Stimulated activated CD4-positive, alpha-beta T cell treated with anti-CD3 and anti-CD28 coated beads, Interleukin-1b, Interleukin-23, amount 100 ng/mL, for 1 hour (primary cell): ENCODE results near the gene LBHD2.
"Not testable (repeated sequence)": the region's sequence is repeated elsewhere in the genome, so short reads cannot be mapped to it uniquely, and the experiment has no call there.

Source experiments
- DNase-seq, 2 donors: peaks; one replicate each; pipeline ENCODE4 v3.0.0-alpha.2; 2020; ENCODE audit warnings: low read depth in 2 of 2

LBHD2 gene

DNA sequence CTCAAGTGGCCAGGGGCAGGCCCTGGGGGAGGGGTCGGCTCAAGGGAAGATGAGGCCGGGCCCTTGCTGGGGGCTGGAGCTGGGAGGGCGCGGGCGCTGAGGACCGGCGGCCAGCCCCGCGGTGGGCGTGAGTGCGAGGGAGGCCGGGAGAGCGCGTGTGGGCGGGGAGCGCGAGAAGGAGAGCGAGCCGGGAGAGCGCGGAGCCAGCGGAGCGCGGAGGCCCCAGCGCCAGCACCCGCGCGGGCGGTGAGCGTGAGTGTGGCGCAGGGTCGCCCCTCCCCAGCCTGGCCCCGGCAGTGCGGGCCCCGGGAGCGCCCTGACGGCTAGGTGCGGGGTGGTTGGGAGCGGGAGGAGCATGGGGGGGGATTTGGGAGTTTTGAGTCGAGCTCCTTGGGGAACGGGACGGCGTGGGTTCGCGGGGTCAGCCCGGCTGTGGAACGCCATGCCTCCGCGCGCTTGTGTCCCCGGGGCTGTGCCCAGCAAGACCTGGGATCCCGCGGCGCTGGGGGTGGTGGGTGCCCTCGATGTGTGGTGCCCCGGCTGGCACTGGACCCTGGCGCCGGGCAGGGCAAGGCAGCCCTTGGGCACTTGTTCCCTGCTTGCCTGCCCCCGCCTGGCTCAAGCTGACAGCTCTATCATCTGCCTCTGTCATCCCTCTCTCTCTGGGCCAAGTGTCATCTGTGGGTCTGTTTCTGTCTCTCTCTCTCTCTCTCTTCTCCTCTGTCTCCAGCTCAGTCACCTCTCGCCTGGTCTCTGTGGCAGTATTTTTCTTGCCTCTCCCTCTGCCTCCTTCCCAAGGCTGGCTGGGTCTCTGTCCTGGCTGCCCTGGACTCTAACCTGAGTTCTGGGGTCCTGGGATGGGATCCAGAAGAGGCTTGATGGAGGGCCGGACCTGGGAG is at the start of gene LBHD2:
Gene LBHD2, plus strand, starts transcription at position 190 of the 899 bp plus-strand sequence. CDS start 1,803 bp downstream, outside the sequence.
- no peak for DNase-seq

DNA sequence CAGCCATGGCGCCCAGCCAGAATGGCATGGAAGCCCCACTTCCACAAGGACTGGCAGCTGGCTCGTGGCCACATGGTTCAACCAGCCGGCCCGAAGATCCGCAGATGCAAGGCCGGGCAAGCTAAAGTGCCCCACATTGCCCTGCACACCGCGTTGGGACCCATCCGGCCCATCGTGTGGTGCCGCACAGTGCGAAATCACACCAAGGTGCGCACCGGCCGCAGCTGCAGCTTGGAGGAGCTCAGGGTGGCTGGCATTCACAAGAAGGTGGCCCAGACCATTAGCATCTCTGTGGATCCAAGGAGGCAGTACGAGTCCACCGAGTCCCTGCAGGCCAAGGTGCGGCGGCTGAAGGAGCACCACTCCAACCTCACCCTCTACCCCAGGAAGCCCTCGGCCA is 42.5 kb upstream of the LBHD2 start:
- no peak for DNase-seq

DNA sequence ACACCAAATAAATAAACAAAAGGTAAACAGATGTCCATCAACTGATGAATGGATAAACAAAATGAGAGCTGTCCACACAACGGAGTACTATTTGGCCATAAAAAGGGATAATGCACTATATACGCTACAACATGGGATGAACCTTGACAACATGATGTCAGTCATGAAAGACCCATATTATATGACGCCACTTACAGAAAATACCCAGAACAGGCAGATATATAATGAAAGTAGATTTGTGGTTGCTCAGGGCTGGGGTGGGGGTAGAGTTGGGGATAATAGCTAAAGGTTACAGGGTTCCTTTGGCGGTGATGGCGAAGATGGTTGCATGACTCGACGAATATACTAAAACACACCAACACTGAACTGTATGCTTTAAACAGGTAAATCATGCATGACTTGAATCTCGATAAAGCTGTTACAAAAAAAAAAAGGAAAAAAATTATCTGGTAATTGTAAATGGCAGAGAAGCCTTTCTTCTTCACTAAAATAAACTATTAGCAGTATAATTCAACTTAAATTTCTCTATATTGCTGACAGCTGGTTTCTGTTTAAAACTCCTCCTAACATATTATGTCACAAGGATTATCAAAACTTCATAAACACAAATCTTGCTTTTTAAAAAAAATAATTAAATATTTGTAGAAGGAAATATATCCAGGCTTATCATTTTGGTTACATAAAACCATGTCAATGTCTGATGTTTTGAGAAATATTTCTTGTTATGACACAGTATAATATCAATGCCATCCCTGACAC is 40.6 kb upstream of the LBHD2 start:
- no peak for DNase-seq

DNA sequence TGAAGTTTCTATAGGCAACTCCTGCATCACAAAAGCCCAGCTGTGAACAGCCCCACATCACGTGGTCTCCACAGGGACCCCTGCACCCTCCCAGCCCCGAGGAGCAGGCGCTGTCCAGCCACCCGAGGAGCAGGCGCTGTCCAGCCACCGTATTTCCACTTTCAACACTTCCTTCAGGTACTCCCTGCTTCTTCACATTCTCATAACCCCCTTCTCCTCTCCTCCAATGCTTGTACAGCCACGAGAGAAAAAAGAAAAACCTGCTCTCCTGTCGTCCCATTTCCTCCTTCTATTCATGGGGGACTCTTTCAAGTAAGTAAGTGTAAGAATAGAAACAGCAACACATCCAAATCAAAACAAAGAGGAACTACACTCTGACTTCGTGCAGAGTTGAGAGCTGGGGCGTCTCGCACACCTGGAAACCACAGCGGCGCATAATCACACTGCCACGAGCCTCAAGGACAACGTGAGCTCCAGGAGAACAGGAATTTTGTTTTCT is 38.6 kb upstream of the LBHD2 start:
- DNase-seq: no peak

DNA sequence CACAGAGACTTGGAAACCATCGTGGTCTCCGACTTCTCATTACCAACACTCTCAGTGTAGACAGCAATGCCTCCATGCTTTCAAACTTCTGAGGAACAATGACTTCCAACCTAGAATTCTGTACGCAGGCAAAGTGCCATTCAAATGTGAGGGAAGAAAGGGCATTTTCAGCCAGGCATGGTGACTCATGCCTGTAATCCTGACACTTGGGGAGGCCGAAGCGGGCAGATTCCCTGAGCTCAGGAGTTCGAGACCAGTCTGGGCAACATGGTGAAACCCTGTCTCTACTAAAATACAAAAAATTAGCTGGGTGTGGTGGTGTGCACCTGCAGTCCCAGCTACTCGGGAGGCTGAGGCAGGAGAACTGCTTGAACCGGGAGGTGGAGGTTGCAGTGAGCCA is 36.6 kb upstream of the LBHD2 start:
- not testable (repeated sequence) for DNase-seq

DNA sequence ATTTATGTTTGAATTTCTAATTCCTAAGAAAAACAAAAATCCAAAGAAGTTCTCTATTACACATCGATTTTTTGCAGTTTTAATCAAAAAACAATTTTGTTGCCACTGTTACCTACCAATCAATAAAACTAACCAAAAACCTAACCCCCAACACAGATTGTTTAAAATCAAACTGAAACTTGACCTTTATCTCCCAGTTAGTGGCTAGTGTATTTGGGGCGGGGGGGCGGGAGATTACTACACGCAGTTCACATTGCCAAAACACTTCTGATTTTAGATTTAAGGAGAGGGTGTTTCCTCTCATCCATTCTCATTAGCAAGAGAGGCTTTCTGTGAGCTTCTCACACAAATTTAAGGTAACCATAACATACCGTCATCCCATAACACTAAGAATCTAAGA is 33.1 kb upstream of the LBHD2 start:
- no peak for DNase-seq

DNA sequence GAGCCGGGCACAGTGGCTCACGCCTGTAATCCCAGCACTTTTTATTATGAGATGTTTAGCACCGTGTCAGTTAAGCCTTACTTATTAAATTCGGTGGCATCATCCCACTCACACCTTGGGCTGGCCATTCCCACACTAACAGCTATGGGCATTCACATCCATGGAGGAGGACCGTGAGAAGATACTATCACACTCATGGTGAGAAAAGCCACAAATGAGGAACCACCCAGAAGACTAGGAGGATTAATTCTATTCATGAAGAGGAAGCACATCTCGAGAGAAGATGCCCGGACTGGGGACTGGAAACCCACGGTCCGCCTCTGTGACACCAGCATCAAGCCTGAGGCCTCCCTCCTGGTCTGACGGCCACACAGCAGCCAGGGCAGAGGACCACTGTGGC is 31.6 kb upstream of the LBHD2 start:
- DNase-seq: no peak

DNA sequence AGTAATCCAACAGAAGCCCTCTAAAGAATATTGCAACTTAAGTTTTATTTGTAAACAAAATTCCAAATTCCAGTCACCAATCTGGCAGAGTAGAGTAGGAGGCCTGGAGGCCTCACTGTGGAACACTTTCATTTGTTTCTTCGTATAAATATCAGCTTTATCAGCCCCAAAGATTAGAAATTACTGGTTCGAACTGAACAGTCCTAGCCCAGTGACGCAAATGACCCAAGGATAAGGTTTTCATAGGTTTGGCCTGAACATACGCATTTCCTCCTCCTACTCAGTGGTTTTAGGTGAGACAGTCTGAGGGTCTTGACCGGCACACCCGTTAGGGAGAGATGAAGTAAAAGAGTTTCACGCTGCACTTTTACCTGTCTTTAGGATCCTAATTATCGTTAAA is 28.3 kb upstream of the LBHD2 start:
- no peak for DNase-seq

DNA sequence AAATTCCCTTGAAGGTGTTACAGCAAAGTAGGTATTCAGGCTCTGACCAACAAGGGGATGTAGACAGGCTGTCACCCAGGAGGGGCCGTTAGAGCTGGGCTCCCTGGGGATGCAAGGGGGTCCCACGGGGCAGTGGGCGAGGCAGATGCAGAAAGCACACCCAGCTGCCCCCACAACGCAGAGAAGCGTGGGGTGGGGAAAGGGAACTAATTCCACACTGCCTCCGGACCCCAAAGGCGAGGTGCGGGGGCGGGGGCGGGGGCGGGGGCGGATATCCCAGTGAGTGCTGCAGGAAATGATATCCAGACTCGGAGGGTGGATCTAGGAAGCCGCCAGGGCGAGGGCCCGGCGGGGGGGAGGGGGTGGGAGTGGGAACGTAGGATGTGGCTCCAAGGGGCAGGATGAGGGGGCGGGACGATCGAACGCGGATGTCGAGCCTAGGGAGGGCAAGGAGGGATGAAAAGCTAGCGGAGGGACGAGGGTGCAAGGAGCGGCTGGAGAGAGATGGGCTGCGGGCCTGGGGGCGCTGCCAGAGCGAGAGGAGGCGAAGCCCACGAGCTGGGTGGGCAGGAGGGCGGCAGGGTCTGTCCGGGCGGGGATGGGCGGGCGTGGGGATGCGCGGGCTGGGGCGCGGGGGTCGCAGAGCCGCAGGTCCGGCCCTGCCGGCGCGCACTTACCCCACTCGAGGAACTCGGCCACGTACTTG is 27.5 kb upstream of the LBHD2 start:
- DNase-seq: no peak

DNA sequence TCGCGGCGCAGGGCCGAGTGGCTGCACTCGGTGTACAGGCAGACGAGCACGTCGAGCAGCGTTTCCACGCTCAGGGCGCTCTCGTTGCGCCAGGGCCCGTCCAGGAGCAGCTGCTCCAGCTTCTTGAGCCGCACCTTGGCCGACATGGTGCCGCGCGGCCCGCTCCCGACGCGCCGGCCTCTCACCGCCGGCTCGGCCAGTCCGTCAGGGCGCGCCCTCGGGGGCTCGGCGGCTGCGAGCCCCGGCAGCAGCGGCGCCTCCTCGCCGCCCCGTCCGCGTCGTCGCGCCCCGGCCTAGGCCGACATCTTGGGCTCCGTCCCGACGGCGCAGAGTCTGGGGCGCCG is 27.0 kb upstream of the LBHD2 start:
- DNase-seq: no peak

DNA sequence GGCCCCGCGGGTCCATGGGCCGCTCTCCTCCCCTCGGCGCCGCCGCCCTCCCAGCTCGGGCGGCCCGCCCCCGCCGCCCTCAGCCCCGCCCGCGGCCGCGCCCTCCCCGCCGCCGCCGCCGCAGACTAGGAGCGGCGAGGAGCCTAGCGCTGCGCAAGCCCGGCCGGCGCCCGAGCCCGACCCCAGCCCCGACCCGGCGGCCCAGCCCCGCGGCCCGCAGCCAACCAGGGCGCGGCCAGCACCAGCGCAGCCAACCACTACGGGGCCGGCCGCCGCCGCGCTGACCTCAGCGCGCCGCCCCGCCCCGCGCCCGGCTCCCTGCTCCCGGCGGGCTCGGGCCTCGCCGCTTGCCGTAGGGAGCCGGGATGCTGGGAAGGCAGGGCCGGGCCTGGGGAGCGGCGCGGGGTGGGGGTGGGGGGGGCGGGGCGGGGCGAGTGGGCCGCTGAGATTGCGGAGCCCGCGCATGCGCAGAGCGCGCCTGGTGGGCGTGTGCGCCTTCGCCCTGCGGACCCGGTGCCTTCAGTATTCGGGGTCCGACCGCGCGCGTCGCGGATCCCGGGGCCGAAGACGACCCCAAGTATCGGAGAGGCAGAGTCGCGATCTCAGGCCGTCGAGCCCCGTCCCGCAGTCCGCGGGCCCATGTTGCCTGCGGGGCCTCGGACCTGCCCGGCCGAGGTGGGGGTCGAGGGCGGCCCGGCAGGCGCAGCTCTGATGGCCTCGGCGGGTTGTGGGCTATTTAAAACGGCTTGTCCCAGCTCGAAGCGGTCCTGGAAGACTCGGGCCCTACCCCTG is 26.4 kb upstream of the LBHD2 start, which contains the start of gene CDC42BPB:
Gene CDC42BPB, minus strand, starts transcription at position 178 of the 792 bp plus-strand sequence. CDS start 376 bp downstream, outside the sequence.
- peak in 1 of 2 donors; percentile 17 for DNase-seq

DNA sequence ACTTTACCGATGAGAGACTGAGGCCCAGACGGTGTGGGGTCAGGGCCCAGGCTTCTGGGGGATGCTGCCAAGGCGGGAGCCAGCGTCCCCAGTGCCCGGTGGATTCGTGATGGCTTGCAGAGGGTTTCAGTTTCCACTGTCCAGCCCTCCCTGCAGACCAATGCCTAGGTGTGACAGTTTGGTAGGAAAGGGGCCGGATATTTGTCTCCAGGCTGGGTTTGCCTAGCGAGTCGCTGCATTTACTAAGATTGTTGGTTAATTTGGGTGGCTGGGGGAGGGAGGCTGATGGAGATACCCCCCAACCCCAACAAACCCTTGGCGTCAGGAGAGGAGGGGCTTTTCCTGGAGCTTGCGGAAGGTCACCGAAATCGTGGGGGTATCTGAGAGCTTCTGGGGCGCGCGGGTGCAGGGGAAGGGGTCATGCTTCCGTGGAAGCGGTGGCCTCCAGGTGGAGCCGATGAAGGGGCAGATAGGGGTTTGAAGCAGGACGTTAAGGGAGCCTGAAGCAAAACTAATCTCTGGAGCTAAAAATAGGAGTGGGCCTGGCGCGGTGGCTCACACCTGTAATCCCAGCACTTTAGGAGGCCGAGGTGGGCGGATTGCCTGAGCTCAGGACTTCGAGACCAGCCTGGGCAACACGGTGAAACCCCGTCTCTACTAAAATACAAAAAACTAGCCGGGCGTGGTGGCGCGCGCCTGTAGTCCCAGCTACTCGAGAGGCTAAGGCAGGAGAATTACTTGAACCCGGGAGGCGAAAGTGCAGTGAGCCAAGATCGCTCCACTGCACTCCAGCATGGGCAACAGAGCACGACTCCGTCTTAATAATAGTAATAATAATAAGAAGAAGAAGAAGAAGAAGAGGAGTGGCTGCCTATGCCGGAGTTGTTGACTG is 25.6 kb upstream of the LBHD2 start:
- no peak for DNase-seq

DNA sequence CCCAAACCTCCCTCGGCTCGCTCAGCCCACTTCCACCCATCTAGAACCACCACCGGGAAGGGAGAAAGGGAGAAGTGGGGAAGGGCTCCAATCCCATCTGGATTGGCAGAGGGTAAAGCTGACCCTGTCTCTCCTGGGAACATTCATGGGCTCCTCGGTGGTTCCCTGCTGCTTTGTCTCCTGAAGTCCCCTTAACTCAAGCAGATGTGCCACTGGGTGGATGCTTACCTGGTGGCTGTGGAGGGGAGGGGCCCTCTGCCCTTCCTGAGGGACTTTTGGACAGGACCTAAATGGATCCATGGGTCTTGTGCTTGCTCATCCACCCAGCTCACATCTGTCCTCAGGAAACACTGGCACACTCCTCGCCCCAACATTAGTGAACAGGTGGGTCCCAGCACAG is 24.5 kb upstream of the LBHD2 start:
- no peak for DNase-seq

DNA sequence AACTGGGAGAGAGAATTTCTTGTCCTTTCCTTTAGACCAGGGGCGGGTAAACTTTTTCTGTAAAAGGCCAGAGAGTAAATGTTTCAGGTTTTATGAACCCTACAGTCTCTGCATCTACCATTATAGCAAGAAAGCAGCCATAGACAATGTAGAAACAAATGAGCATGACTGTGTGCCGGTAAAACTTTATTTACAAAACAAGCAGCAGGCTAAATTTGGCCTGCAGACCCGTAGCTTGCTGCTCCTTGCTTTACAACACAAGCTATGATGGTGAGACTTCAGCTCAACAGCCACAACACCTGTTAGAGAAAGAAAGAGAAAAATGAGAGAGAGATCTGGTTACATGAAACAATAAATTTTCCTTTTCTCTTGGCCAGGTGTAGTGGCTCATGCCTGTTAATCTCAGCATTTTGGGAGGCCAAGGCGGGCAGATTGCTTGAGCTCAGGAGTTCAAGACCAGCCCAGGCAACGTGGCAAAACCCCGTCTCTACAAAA is 22.5 kb upstream of the LBHD2 start:
- no peak for DNase-seq

DNA sequence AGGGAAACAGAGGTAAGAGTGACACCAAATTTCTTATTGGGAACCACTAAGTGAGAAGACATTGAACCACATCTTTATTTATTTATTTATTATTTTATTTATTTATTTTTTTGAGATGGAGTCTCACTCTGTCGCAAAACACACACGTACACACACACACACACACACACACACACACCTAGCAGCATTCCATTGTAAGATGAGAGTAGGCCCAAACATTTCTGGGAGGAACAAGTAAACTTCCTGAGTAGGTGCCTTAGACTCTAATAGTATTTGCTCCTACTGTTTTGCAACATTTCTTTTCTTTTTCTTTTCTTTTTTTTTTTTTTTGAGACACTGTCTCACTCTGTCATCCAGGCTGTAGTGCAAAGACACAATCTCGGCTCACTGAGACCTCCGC is 19.6 kb upstream of the LBHD2 start:
- DNase-seq: no peak

DNA sequence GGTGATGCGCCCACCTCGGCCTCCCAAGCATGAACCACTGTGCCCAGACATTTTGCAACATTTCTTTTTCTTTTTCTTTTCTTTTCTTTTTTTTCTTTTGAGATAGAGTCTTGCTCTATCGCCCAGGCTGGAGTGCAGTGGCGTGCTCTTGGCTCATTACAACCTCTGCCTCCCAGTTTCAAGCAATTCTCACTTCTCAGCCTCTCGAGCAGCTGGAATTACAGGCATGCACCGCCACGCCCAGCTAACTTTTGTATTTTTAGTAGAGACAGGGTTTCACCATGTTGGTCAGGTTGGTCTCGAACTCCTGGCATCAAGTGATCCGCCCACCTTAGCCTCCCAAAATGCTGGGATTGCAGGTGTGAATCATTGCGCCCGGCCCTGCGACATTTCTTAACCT is 19.0 kb upstream of the LBHD2 start:
- no peak for DNase-seq

DNA sequence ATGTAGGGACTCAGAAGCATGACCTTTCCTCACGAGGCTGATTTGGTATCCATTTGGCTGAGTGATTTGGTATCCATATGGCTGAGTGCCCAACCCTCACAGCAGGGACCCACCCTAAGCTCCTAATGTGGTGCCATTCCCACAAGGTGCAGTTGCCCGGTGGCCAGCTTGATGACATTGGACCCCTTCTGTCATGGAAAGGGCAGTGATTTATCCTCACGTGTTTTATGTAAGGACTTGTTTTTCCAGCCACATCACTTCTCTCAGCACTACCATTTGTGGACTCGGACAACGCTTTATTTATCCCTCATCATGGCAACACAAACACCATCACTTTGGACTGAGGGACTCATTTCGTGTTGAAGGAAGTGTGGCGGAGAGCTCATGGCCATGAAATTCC is 18.1 kb upstream of the LBHD2 start:
- no peak for DNase-seq

DNA sequence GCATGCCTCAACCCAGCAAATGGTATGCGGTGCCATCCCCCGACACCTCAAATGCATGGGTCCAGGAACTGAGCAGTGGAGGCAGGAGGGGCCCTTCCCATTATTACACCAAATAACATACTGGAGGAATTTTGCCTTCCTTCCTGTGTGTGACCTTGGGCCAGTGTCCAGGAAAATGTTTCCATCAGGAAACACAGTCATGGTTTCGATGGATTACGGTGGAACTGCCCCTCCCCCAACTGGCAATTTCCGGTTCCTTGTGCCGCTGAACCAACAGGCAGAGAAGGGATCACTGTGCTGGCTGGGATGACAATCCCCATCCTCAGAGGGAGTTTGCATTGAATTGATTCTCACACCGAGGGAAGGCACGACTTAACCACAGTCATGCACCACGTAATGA is 17.6 kb upstream of the LBHD2 start:
- no peak for DNase-seq

DNA sequence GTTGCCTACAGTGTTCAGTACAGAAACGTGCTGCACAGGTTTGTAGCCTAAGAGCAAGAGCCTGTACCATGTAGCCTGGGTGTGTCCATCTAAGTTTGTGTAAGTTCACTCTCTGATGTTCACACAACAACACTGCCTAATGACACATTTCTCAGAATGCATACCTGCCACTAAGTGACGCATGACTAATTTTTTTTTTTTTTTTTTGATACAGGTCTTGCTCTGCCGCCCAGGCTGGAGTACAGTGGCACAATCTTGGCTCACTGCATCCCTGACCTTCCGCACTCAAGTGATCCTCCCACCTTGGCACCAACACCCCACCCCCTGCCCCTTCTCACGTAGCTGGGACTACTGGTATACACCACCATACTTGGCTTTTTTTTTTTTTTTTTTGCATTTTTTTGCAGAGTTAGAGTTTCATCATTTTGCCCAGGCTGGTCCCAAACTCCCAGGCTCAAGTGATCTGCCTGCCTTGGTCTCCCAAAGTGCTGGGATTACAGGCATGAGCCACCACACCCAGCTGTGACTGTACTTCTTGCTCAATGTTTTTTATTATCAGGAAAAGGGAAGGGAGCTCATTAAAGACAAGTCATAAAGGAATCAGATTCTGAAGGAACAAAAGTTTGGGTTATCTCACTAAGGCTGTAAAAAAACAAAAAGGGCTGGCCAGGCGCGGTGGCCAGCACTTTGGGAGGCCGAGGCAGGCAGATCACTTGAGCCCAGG is 16.6 kb upstream of the LBHD2 start:
- DNase-seq: no peak
